Hematopoietic multipotent progenitor cell treated with erythropoietin and hydrocortisone succinate and interleukin-3 and kit ligand, for 15 days (in vitro differentiated cells): ENCODE measurements around the gene SRPRB.

Experiments
- DNase-seq: peaks from one replicate; pipeline ENCODE4 v3.0.0-alpha.2; 2015; ENCODE audit warnings: low spot score

SRPRB gene

GRCh38 chr3:133827136-133827535, 21.5 kb downstream of the SRPRB start:
- DNase-seq: no peak

DNA sequence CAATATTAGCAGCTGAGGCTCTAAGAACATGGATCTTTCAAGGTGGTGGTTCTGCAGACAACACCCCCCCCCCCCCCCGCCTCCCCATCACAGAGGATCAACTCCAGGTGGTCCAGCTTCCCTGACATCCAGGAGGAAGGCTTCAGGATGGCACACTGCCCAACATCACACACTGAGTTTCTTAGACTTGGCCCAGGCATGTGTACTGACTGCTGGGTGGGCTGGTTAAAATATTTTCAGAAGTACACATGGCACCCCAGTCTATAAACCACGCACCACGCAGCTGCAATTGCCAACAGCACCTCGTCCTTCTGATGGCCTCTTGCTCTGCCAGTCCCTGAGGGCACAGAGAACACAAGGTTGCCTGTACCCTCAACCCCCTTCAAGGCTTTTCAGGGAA, 22.1 kb downstream of the SRPRB start:
- no peak for DNase-seq

DNA sequence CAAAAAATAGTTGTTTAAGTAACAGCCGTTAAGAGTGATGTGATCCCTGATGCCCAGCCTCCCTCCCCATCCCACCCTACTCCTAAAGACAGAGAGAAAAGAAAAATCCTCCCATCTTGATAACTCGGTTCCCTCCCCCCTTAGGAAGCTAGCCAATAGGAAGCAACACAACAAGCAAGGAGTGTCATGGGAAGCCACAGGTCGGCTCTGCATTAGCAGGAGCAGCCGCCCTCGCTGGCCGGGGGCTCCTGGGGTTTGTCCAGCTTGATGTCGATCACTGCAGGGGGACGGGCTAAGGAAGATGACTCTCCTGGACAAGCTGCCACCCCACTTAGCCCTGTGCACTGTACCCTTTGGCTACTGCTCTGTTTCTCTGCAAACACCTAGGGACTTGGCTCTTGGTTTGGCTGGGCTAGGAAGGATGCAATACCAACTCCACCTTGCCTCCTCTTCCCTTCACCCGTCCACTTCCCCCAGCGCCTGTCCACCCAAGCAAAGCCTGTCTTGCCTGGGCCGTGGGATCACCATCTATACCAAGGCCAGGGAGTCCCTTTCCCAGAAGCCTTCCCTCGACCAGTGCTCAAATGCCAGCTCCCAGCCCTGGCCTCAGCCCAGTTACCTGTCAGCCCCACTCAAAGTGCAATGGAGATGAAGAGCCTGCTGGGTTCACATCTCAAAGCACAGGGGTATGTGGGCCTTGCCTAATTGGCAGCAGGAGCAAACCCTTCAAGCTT, 23.1 kb downstream of the SRPRB start:
- no peak for DNase-seq

DNA sequence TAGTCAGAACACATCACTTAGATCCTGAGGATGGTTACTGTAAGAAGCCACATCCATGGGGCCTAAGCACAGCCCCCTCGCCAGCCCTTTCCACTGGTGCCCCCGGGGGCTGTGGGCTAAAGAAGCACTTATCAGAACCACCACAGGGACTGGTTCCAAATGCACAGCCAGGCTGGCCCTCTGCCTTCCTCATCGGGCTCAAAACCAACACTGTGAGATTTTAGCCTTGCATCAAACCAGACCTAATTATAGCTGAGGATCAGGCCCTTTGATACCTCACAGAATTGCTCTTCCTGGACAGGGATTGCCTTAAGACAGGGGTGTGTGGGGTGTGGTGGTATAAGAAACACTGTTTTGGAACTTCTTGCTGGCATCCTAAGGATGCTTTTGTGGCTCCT, 23.7 kb downstream of the SRPRB start:
- DNase-seq: no peak

DNA sequence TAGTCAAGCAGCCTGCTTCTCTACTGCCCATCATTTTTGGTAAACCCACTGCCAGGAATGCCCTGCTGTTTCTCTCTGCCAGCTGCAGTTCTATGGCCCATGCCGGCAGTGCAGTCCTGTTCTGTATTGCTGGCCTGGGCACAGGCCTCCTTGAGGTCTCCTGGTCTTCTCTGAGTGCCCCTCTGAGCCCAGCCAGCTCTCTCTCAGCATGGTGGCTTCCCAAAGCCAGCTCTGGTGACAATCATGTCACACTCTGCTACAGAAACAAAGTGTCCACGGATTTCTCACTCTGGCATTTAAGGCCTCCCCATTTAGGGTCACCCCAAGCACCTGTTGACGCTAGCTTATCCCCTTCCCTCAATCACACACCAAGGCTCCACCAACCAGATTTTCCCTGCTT, 24.5 kb downstream of the SRPRB start:
- DNase-seq: no peak

DNA sequence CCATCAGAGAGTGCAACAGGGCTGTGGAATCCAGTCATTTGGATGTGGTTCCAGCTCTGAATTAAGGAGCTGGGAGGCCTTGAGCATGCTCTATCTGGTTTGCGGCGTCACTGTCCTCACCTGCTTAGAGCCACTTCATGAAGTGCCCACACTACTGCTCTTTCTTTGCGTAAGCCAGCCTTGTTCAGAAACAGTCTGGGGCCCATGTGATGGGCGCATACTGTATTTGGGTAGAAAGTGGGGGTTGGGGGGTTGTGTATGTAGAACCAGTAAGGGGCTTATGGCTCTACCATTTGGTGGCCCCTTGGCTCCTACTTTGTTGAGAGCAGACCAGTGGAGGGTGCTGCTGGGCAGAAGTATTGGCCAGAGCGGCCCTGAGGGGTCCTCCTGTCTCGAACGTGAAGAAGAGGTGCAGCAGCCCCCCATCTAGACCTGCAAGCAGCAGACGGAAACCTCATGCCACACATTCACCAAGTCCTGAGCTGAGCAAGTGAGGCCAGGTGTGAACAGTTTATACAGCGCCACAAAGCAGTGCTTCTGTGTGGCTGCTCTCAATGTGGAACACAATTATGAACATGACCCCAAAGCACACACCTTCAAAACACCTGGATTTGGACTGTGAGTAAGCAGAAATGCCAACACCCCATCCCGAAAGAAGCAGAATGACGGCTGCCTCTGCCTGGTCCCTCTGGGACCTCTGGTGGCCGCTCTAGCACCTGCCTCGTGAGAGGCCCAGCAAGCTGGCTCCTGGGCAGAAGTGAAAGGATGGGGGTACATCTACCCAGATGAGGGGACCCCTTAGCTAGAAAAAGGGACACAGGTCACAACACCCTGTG, 26.6 kb downstream of the SRPRB start:
- DNase-seq: no peak

GRCh38 chr3:133832802-133833144, 27.2 kb downstream of the SRPRB start:
- DNase-seq: no peak

GRCh38 chr3:133833267-133833666, 27.7 kb downstream of the SRPRB start:
- DNase-seq: no peak

DNA sequence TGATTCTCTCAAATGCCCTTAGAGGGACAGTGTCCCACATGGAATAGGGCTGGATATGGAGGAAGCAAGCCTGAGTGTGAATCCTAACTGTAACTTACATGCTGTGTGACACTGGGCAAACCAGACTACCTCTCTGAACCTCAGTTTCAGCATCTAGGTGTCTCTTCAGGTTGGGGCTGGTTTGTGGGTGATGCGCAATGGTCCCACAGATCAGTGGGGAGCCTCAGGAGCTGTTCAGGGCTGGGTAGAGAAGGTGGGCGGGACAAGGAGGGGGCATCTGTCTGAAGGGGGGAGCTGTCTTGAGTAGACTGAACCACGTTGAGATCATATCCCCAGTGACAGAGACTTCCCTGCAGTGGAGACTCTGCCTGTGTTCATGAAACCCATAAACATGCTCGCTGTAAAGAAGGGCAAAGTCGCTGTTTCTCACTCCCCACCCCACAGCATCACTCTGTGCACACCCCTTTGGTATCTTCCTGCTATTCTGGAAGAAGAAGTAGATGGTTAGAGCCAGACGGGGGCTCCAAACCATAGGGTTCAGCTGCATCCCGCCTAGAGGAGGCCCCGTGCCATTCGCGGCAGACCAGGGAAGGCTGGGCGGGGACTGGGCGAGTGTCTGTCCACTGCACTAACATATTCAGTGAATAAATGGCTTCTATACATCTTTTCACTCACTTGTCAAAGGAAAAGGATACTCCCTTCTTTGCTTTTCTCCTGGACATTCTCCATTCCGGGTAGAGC, 28.4 kb downstream of the SRPRB start:
- no peak for DNase-seq

GRCh38 chr3:133834621-133835417, 29.2 kb downstream of the SRPRB start:
- DNase-seq: no peak

GRCh38 chr3:133835418-133835743, 29.8 kb downstream of the SRPRB start:
- no peak for DNase-seq

- no peak for DNase-seq
These were observed 30.3 kb downstream of the SRPRB start for GRCh38 chr3:133835961-133836360.

DNA sequence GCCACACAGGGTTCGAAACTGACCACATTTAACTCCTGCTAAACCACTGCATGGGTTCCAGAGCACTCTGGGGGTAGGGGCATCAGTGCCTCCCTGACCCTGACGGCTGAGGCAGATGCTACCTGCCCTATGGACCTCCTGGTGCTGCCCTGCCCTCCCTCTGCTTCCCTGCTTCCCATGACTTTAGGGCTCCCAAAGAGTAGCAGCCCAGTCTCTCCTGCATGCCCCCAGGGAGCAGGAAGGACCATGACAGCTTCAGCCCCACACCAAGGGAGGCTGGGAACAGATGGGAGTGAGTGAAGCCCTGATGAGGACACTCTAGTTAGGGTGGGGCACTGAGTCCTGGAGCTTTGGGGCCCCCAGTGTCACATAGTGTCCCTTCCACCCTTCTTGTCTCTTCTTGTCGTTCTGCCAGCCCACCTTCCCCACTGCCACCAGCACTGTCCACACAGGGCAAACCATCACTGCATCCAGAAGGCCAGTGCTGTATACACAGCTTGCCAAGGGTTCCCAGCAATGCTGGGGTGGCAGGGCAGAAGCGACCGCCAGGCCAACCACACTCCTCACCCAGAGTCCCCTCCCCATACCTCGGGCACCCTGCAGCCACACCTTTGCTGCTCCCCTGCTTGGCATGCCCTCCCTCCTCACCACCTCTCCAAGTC, 31.0 kb downstream of the SRPRB start:
- DNase-seq: no peak

- no peak for DNase-seq
These were observed 32.1 kb downstream of the SRPRB start for GRCh38 chr3:133837487-133838295.

GRCh38 chr3:133838296-133838789, 32.7 kb downstream of the SRPRB start:
- no peak for DNase-seq

DNA sequence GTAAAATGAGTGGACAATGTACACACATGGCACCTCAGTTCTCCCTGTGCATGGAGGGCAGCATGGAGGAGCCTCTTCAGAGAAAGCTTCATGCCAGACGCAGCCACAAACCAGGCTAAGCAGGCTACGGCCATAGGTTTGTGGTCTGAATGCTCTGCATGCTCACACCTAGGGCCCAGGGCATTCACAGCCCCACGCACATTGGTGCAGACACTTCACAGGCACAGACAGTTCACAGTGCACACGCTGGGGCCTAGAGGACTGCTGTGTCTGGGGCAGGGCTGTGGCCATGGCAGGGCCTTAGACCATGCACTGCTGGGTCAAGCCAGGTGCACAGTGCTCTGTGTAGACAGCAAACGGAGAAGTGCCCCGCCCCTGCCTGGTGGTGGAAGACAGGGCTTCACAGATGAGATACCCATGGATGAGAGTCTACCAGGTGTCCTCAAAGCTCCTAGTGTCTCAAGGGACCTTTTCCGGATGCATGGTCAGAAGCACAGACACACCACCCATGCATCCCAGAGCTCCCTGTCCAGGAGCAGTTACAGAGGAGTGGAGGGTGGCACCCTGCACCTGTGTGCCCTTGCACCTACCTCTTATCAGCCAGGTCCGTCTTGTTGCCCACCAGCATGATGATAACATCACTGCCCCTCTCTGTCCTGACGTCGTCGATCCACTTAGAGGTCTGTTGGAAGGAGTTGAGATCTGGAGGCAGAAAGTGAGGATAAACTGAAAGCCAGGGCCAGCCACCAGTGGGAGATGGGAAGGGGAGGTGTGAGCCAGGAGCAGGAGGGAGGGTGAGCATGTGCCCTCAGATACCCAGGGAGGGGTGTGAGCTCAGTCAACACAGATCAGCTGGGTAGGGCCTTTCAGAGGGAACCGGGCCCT, 33.5 kb downstream of the SRPRB start:
- no peak for DNase-seq

- DNase-seq: no peak
These were observed 34.6 kb downstream of the SRPRB start for GRCh38 chr3:133840055-133840737.

DNA sequence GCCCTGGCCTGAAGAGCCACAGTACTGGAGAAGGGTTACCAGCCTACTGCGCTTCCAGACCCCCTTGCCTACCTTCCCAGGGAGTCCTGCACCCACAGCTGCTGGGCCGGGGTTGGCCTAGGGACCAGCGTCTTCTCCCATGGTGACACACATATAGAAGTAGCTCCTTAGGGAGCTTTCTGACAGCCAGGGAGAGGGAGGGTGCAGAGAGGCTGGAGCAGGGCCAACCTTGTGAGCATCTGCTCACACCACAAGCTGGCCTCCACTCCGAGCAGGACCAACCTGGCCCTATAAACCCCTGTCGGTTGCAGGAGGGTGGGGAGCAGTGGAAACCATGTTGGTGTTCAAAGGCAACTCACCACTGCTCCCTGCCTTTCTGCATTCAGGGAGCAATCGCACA, 35.2 kb downstream of the SRPRB start:
- DNase-seq: no peak

GRCh38 chr3:133841196-133841595, 35.6 kb downstream of the SRPRB start:
- DNase-seq: no peak
